ENCODE results near the gene SNAP25. TPM values are rescaled to one million over a fixed set of nuclear protein-coding genes. Genes with fewer than 3 reads are reported as not detected.

The SNAP25 gene
- polyA plus RNA-seq, 1 donor = 8.4 TPM

DNA sequence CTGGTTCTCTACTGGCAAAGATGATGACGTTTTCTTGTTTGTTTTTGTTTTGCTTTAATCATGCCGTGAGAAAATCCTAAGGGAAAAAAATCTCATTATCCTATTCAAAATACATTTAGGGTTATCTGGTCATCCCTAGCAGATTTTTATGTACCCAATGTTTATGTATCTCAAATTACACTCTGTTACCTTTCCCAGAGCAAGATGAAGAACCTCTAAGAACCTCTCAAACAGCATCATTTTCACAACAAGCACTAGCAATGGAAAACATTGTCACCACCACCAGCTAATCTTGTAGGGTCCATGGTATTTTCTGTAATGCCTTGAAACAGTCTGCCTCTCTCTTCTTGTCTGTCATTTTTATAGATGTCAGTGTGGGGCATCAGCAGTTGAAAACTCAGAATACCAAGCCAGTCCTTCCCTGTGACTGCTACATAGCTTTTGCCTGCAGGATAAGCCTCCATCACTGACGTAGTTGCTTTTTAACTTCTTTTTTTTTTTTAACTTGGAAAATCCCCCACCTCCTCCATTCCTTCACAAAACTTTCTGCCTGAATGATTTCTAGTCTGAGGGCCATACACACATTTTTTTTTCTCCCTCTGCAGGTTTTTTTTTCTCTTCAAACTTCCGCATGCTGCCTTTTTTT lies 2.4 kb upstream of the SNAP25 start:
- peak; percentile 17 for DNase-seq

DNA sequence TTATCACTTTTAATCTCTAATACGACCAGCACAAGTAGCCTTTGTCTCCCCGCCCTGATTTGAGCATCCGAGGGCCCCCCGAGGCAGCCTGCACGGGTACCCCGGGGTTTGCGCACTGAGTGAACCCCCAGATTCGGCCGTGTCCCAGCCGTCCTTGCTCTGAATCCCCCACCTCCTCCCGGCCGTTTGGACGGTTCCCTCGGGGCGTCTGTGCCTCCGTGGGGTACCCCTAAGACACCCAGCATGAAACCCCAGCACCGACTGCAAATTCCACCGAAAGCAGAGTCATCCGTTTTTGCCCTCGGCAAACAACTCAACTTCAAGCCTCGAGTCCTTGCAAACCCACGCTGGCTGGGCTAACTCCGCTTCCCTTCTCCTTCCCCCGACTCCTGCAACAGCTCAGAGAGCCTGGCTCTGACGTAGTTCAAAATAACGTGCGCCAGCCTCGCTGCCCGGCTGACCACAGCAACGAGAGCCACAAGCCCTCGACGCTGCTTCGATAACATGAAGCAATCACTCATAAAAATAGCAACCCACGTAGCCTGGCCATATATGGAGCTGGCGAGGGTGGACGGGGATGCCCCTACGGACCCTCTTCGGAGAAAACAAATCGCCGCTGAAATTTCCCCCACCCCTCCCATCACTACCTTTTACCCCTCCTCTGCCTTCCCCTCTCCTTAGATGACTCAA lies 764 bp upstream of the SNAP25 start:
- peak; percentile 50 for DNase-seq

DNA sequence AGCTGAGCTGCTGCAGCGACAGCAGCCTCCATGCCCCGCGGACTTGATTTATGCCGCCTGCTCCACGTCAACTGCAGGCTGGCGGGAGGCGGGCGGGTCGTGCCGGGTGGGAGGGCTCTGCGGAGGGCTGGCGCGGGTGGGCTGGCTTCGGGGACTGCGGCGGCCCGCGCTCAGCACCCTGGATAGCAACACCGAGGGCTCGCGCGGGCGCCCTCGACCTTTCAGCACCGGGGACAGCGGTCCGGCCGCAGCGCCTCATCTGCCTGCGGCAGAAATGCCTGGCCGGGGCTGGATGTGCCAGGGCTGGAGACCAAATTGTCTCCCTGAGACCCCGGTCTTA lies 792 bp downstream of the SNAP25 start:
- peak; percentile 80 for DNase-seq

DNA sequence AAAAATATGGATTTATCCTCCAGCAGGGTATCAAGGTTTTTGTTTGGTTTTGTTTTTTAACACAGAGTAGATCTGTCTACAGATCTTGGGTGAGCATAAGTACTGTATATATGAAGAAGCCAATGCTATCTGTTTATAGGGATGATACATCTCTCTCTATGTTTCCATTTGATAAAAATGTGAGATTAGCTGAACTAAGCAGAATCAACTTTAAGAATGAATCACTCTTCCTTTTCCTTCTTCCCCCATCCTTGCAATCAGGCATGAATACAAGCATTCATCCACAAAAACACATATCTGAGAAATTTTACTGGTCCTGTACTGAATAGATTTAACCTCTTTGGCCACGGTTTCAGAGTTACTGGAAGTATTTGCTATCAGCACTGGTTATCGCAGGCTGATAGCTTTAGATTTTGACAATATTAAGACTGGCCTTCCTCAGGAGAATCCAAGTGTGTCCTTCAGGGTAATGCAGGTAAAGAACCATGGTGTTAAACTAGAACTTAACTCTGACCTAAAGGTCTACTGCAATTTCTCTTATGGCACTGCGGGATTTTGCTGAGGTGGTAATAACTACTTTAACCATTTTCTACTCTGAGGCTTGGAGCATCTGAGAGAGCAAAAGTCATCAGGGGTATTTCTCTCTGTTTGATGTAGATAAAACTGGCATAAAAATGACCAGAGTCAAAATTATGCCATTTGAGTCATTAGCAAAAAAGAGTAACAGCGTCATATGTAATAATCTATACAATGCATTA lies 1.5 kb downstream of the SNAP25 start:
- no peak for DNase-seq

DNA sequence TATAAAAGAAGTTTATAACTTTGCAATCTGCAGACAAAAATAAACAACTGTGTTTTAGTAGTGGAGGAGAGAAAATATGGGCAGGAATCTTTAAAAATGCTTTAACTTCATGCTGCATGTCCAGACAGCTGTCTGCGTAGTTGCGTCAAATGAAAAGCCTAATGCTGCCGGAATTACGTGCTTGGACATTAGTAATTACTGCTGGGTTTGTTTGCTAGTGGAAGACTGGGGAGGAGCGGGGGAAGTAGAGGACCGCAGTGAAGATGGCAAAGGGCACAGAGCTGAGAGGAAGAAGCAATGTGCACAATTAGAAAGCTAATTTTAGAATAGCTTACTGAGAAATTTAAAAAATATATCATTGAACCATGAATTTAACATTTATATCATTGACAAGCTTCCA lies 2.4 kb downstream of the SNAP25 start:
- DNase-seq = no peak

DNA sequence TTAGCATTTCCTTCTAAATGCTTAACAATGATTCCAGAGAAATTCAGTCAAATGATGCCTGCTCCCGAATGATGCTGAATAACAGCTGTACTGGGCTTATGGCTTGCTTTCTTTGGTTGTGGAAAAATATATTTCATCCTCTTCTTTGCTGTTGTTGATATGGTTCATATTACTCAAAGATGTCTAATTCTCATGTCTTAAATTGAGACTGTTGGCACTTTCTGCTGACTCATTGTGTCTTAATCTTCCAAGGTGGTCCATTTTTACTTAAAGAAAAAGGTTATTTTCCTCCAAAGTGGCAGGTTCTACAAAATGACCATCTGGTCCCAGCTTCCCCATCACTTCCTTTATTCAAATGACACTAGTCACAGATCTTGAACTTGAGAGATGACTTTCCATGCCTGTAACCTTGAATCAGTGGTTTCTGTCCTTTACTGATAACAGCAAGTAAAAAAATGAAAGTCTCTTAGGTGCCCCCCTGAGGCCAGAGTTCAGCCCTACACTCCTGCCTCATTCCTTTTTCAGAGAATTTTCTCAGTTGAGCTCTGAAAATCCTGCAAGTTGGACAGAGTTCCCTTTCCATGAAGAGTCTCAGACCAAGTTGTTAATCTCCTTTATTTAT lies 6.9 kb downstream of the SNAP25 start:
- no peak for DNase-seq

DNA sequence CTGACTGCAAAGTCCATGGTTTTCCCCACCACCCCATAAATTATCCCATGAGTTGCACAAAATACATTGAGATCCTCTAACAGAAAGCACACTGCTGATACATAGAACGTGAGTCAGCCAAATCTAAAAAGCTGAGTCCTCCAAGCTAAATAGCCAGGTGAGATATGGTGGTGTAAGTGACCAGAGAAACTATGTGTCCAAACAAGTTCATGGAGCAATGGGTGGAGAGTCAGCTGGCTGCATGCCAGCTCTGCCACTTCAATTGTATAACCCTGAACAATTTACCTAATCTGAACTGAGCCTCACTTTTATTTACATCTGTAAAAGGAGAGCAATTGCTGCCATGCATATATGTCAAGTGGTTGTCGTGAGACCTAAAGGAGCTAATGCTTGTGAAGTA lies 9.7 kb downstream of the SNAP25 start:
- DNase-seq = no peak

DNA sequence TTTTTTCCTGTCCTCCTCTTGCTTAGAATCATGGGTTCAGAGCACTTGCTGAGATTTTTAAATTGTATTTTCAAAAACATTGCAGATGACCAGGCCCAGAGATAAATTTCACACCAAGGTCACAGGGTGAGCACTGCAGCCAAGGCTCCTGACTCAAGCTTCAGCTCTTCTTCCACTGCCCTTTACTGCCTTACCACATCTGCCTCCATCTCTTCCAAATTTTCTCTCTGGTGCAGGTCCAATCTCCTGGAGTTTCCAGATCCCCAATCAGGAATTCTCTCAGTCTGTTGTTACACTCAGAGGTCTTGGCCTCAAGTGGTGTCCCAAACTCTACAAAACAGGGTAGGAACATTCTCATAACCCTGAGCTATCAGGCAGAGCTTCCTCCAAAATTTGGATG lies 12.7 kb downstream of the SNAP25 start:
- no peak for DNase-seq

DNA sequence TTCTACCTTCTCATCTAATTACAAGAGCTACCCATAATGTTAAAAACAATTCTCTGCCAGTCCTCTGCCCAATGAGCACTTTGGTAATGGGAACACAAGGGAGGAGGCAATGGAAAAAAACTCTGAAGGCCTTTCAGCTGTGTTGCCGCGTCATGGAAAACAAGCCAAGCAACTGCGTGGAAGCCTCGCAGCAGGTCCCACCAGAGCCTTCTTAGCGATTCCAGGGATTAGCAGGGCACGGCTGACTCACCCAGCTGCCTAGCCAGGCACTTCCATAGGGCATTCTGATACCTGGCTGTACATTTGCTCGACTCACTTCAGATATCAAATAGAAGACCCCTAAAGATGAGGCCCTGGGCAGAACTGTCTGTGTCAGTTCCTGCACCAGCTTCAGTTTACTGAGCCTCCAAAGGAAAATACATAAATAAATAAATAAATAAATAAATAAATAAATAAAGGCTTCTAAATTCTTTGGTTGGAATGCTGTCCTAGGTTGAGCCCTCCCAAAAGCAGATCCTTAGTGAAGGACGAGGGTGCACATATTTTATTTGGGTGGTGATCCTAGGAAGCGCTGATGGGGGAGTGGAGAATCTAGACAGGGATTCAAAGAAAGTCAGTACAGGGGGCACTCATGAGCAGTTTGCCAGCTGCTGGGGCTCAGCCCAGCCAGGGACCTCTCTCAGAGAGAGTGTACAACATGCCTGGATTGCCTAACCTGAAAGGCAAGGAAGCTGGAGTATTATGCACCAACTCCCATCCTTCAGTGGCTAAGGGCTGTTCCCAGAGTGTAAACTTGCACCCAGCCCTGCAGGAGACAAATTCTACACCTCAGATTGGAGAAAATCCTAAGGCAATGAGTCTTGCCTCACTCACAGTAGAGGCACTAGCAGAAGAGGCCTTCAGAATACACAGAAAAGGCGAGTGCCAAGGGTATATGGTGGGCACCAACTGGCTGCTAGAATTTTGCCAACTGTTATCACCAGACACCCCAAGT lies 18.2 kb downstream of the SNAP25 start:
- no peak for DNase-seq

DNA sequence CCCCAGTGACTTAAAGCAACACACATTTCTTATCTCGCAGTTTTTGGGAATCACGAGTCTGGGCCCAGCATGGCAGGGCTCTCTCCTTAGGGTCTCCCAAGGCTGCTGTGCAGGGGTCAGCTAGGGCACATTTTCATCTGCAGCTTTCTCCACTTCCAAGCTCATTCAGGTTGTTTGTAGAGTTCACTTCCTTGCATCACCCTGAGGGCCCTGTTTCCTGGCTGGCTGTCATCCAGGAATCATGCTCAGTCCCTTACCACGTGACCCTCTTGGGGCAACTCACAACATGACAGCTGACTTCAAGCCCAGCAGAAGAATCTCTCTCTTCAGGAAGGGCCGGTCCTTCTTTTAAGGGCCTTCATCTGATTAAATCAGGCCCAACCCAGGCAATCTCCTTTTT lies 21.3 kb downstream of the SNAP25 start:
- no peak for DNase-seq

DNA sequence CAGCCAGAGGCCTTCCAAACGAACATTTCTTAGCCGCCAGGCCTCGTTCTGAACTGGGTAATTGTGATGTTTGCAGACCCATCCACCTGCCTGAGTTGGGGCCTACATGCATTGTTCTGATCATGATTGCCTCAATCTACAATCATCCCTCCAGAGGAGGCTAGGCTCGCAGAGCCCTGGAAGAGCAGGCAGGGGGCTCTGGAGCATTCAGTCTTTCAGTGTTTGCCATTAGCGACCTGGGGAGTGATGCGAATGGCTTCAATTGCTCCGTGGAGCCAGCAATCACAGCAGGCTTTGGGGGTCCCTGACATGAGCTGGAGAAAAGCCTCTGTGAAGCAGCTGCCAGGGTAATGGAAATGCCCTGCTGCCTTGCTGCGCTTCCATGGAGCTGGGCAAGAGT lies 22.0 kb downstream of the SNAP25 start:
- DNase-seq = no peak

DNA sequence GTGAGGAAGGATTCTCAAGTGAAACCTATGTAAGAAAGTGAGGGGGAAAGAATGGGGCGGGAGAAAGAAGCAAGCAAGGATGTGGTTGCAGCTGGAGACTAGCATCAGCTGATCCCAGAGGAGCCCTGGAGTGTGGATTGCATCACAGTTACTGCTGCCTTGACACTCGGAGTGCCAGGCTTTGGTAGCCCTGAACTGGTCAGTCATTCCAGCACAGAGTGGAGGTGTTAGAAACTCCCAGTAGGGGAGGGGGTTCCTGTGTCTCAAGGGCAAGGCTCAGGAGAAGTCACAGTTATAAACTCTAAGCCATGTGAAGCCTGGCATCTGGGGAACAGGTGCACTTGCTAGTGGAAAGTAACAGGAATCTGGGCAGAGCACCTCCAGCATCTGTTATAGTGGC lies 23.5 kb downstream of the SNAP25 start:
- no peak for DNase-seq

DNA sequence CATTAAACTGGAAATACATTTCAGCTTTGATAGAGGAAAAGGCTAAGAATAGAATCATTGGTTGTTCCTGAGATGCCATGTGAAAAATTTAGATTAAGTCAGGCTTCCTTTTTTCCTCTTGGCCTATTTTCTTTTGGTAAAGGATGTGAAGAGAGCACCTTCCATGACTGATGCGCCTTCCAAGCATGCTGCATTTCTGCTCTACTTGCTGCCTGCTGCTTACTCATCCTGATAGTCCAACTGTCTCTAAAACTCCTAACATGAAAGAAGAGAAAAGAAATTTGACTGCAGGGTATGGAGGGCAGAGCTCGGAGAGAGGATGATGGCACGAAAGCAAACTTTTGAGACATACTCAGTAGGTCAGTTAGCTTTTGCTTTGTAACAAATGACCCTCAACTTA lies 28.8 kb downstream of the SNAP25 start:
- DNase-seq = no peak

DNA sequence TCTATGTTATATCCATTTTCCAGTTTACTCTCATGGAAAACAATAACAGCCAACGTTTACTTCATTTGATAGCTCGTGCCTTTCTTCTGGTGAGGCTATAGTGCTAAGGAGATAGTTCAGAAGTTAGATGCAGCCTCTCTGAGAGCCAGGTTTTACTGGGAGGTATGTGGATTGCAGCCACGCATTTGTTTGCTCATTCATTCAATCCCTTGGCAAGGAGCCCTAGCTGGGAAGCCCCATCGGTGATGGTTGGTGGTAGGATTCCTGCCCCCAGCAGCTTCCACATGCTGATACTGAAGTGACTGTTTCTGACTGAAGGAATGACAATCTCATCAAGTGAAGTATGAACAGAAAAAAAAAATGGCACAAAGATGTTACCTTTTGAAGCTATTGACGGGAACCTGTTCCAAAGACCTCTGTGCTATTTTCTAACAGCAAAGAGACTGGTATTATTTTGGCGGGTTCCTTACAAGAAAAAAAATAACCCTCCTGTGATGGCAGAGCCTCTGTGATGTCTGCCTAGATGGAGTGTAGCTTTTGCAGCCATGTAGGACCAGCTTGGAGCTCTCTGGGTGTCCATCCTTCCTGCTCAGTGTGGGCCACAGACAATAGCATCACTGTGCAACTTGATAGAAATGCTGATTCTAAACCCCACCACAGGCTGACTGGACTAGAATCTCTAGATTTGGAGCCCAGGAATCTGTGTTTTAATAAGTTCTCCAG lies 30.6 kb downstream of the SNAP25 start:
- DNase-seq = no peak

DNA sequence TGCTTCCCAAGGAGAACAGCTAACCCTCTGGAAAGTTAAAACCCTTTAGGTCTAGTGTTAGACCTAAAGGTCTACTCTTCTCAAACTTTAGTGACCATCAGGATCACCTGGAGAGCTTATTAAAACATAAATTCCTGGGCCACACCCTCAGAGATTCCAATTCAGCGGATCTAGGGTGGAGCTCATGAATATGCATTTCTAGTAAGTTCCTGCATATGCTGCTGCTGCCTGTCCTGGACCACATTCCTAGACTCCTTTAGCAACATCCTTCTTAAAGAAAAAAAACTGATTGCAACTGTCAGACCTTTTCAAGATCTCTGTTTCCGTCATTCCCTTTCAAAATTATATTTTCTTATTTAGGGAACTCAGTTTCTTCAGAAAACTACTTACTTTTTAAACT lies 31.2 kb downstream of the SNAP25 start:
- no peak for DNase-seq

DNA sequence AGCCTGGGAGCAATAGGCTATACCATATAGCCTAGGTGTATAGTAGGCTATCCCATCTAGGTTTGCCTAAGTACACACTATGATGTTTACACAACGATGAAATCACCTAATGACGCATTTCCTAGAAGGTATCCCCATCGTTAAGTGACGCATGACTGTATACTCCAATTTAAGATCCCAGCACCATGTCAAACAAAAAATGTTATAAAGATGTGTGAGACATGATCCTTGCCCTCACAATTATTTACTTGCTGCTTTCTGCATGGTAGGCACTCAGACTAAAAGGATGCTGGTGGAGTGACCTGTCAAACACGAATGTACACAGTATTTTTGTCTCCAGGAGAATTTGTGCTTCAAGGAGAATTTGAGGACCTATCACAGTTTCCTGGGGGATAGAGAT lies 32.3 kb downstream of the SNAP25 start:
- DNase-seq = no peak

DNA sequence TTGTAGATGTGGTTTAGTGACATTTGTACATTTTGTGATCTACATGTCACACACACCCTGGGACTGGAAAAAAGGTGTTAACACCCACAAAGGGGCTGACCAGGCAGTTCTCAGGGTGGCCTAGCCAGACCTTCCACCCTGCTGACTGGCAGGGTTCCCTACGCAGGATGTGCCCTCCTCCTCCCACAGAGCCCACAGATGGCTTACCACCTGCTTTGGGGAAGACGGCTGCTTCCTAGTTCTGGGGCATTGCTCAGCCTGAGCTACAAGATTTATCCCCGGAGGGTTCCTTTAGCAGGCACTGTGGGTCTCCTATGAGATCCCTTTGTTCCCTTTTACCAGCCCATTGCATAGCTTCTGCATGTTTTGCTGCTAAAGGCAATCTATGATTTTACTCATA lies 35.1 kb downstream of the SNAP25 start:
- DNase-seq = no peak

DNA sequence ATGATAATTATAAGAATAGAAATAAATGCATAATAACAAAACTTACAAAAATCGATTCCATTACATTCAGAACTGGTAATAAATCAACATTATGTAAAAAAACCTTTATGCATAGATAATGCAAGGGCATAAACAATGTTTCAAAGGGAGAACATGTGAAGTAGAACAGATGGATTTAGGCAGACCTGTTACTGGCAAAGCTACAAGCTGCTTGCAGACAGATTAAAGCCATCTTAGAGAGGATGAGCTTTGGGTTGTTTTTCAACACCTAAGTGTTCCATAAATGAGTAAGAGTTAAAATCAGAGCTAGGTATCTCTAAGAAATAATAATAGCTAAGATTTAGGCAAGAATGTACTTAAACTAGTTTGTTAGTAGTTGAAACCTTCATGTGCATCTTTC lies 37.2 kb downstream of the SNAP25 start:
- DNase-seq = no peak

DNA sequence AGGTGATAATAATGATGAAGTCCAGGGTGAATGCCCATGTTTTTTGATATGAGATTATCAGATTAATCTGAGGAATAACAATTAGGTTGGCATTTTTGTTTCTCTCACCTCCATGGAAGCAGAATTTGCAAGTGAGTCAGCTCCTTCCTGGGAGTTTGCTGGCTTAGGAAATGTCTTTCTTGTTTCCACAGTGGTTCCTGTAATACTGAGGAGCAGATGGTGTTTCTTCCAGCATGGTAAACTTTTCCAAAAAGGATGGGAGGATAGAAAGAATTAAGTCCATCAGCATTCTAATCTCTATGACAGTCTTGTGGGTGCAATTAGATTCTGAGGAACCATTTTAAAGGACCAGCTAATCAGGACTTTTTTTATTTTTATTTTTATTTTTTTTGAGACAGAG lies 40.5 kb downstream of the SNAP25 start:
- no peak for DNase-seq

DNA sequence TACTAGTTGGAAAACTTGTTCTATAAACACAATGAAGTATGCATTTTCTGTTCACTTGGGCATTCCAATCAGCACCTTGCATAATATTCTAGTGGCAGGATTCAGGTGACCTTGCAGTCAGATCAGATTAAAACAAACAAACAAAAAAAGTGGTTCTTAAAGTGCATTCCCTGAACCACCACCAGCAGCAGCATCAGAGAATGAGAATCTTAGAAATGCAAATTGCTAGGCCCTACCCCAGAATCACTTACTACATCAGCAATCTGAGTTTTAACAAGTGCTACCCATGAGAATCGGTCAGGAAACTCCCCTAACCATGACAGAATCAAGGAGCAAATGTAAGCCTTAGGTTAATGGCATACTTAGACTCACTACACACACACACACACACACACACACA lies 41.7 kb downstream of the SNAP25 start:
- DNase-seq = no peak

DNA sequence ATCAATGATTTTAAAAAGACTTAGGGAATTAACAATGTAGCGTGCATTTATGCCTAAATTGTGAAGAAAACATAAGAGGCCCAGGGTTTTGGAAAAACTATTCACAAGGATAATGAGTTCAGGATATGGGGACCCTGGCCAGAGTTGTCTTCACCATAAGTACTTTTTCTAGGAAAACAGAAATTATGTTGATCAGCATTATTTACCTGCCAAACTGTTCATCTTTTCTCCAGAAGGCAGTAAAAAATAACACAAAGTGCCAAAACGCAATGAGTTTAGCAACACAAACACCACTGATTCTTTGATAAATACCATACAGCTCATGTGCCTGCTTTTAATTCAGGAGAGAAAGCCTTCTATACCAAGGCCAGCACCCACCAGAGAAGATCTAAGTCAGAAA lies 43.1 kb downstream of the SNAP25 start:
- DNase-seq = no peak
